ENCODE results near the gene ZNF107.
"Not testable (repeated sequence)": the region's sequence is repeated elsewhere in the genome, so short reads cannot be mapped to it uniquely, and the experiment has no call there.

The ZNF107 gene

GRCh38 chr7:64738403-64738802 lies 72.5 kb downstream of the ZNF107 start:
- not testable (repeated sequence) for DNase-seq

GRCh38 chr7:64738953-64739352 lies 73.0 kb downstream of the ZNF107 start:
- not testable (repeated sequence) for DNase-seq

GRCh38 chr7:64744680-64745079 lies 78.7 kb downstream of the ZNF107 start:
- DNase-seq = no peak

- DNase-seq = no peak
These were observed 81.9 kb downstream of the ZNF107 start for GRCh38 chr7:64747802-64748201.

- DNase-seq = no peak
These were observed 87.1 kb downstream of the ZNF107 start for GRCh38 chr7:64753032-64753431.

GRCh38 chr7:64755865-64756264 lies 89.9 kb downstream of the ZNF107 start:
- no peak for DNase-seq

- DNase-seq = no peak
These were observed 92.2 kb downstream of the ZNF107 start for GRCh38 chr7:64758151-64758550.
